ENCODE data around the gene GATAD2A. TPM values are rescaled to one million over a fixed set of nuclear protein-coding genes. Genes with fewer than 3 reads are reported as not detected.

Gene GATAD2A
- total RNA-seq, 4 donors from 2014 or later, result 73.8 to 128 (median 87.7) TPM

GRCh38 chr19:19381007-19381926 lies 24.2 kb upstream of the GATAD2A start:
- intact Hi-C loops (cut with DNase I; ENCODE audit: low total_unique reads), result no loop called here
- 69 to 74% methylated on average over 11 of the region's 11 CpGs for WGBS, 2 donors
- DNase-seq (ENCODE audit: low spot score in 2 of 2), result no peak
- H3K4me3 ChIP-seq (ENCODE audit: low read depth, poor library complexity, severe bottlenecking), result no peak overlapping the region
- TF ChIP-seq POLR2A (IDR thresholded peaks at IDR 0.05), result no peak
- TF ChIP-seq CTCF (IDR thresholded peaks at IDR 0.05), result no peak

- TF ChIP-seq CTCF (IDR thresholded peaks at IDR 0.05) (no peak), POLR2A (IDR thresholded peaks at IDR 0.05) (no peak)
- no peak for DNase-seq (ENCODE audit: low spot score in 2 of 2)
- WGBS, 2 donors, result 75 to 78% methylated on average over 8 of the region's 8 CpGs
- intact Hi-C loops (cut with DNase I; ENCODE audit: low total_unique reads), result no loop called here
- no peak overlapping the region for H3K4me3 ChIP-seq (ENCODE audit: low read depth, poor library complexity, severe bottlenecking)
Observed at GRCh38 chr19:19382118-19382517, 23.4 kb upstream of the GATAD2A start.

GRCh38 chr19:19384486-19384885 lies 21.0 kb upstream of the GATAD2A start:
- intact Hi-C loops (cut with DNase I; ENCODE audit: low total_unique reads), result no loop called here
- peak overlapping the region; percentile 31 for H3K4me3 ChIP-seq (ENCODE audit: low read depth, poor library complexity, severe bottlenecking)
- no peak for DNase-seq (ENCODE audit: low spot score in 2 of 2)
- TF ChIP-seq CTCF (IDR thresholded peaks at IDR 0.05) (no peak), POLR2A (IDR thresholded peaks at IDR 0.05) (no peak)
- WGBS, 2 donors, result 64 to 71% methylated on average over 13 of the region's 13 CpGs

- peak; percentile 99 to 100 for DNase-seq (ENCODE audit: low spot score in 2 of 2)
- intact Hi-C loops (cut with DNase I; ENCODE audit: low total_unique reads), result no loop called here
- TF ChIP-seq POLR2A (IDR thresholded peaks at IDR 0.05), result no peak
- TF ChIP-seq CTCF (IDR thresholded peaks at IDR 0.05), result no peak
- 0 to 1% methylated on average over 27 to 59 of the region's 75 CpGs for WGBS, 2 donors
- H3K4me3 ChIP-seq (ENCODE audit: low read depth, poor library complexity, severe bottlenecking), result peak overlapping the region; percentile 31
Observed at GRCh38 chr19:19385131-19385895, 20.2 kb upstream of the GATAD2A start.

GRCh38 chr19:19385896-19386869 lies 19.3 kb upstream of the GATAD2A start:
- 2 to 3% methylated on average over 25 to 63 of the region's 75 CpGs for WGBS, 2 donors
- peak in 1 of 2 donors; percentile 92 for DNase-seq (ENCODE audit: low spot score in 2 of 2)
- intact Hi-C loops (cut with DNase I; ENCODE audit: low total_unique reads), result no loop called here
- TF ChIP-seq CTCF (IDR thresholded peaks at IDR 0.05) (no peak), POLR2A (IDR thresholded peaks at IDR 0.05) (no peak)
- H3K4me3 ChIP-seq (ENCODE audit: low read depth, poor library complexity, severe bottlenecking), result peak overlapping the region; percentile 59
